ENCODE results near the gene ADARB2.
A peak's percentile ranks its signal among the peaks of the same experiment; 100 is the strongest.

The ADARB2 gene

GRCh38 chr10:1595726-1596125, 141.6 kb downstream of the ADARB2 start (continued):
- TF ChIP-seq ZNF354C (tag by site-specific recombination; IDR thresholded peaks at IDR 0.05; ENCODE audit: borderline replicate concordance, low read depth) (no peak), HOXC10 (CRISPR knock-in tag; IDR thresholded peaks at IDR 0.05) (no peak), ZXDB (tag by site-specific recombination; IDR thresholded peaks at IDR 0.05) (no peak), ZNF292 (tag by site-specific recombination; IDR thresholded peaks at IDR 0.05; ENCODE audit: borderline replicate concordance, low read depth) (no peak)

DNA sequence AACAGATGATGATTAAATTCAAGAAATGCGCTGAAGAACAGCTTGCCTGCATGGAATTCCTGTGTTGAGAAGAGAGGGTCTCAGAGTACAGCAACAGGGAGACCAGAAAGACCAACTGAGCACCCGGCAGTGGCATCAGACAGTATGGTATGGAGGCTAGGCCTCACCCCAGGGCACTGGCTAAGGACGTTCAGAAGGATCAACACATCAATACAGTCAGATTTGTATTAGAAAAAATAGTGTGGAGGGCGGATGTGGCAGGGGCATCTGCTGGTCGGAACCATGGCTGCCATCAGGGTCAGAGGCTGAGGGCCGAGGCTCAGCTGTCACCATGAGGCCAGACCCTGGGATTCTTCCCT, 142.1 kb downstream of the ADARB2 start:
- Histone ChIP-seq H3K4me1 (ENCODE audit: control insufficient read depth, insufficient read depth, low read length) (no peaks in the 10 kb centered on the region), H3K9me3 (ENCODE audit: control insufficient read depth, insufficient read depth, low read depth, low read length) (no peaks in the 10 kb centered on the region), H3K27ac (ENCODE audit: extremely low read depth, low read depth, low read length) (no peak overlapping the region), H3K4me3 (ENCODE audit: low read depth, low read length) (no peak overlapping the region), H3K36me3 (ENCODE audit: control insufficient read depth in 2 of 2, insufficient read depth in 1 of 2, low read length in 2 of 2) (no peaks in the 10 kb centered on the region)
- CTCF ChIA-PET, result no interaction called here
- POLR2A ChIA-PET, result no interaction called here
- no peak for TF ChIP-seq ZNF112 (tag by site-specific recombination; IDR thresholded peaks at IDR 0.05)
- no peak for TF ChIP-seq ZNF654 (tag by site-specific recombination; IDR thresholded peaks at IDR 0.05; ENCODE audit: low read depth)
- no peak for TF ChIP-seq ZNF585B (tag by site-specific recombination; IDR thresholded peaks at IDR 0.05)

- Histone ChIP-seq H3K36me3 (ENCODE audit: control insufficient read depth in 2 of 2, insufficient read depth in 1 of 2, low read length in 2 of 2) (no peaks in the 10 kb centered on the region), H3K9me3 (ENCODE audit: control insufficient read depth, insufficient read depth, low read depth, low read length) (no peaks in the 10 kb centered on the region), H3K27ac (ENCODE audit: extremely low read depth, low read depth, low read length) (no peak overlapping the region), H3K4me3 (ENCODE audit: low read depth, low read length) (no peak overlapping the region), H3K4me1 (ENCODE audit: control insufficient read depth, insufficient read depth, low read length) (no peaks in the 10 kb centered on the region)
- CTCF ChIA-PET, result no interaction called here
- TF ChIP-seq ZFHX2 (tag by site-specific recombination; conservative IDR thresholded peaks at IDR 0.05) (peak; percentile 81), OVOL3 (tag by site-specific recombination; IDR thresholded peaks at IDR 0.05) (no peak), EGR2 (tag by site-specific recombination; IDR thresholded peaks at IDR 0.05; ENCODE audit: low read depth) (peak; percentile 77)
- POLR2A ChIA-PET, result no interaction called here
Measured at GRCh38 chr10:1594372-1595241, 142.7 kb downstream of the ADARB2 start.

DNA sequence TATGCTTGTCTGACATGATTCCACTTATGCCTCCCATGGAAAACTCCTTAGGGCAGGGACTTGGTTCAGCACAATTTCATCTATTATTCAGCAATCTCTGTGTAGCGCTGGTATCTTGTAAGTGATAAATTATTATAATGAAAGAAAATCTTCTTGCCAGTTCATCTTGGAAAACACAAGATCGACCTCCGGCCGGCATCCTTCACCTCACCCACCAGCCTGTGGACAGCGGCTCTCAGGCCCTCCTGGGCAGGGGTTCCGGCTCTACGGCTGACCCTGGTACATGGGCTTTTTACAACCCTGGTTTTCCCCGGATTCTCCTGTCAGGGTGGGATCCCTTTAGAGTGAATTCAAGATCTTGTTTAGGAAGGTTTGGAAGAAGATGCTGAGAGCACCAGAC, 145.6 kb downstream of the ADARB2 start:
- TF ChIP-seq ZNF23 (tag by site-specific recombination; IDR thresholded peaks at IDR 0.05; ENCODE audit: borderline replicate concordance), result no peak
- TF ChIP-seq ZNF433 (tag by site-specific recombination; IDR thresholded peaks at IDR 0.05; ENCODE audit: low read depth), result no peak
- TF ChIP-seq SETDB1 (IDR thresholded peaks at IDR 0.05; ENCODE audit: insufficient read length, low read length), result no peak
- TF ChIP-seq ZNF670 (tag by site-specific recombination; IDR thresholded peaks at IDR 0.05; ENCODE audit: low read depth), result no peak
- CTCF ChIA-PET, result no interaction called here
- no peaks in the 10 kb centered on the region for H3K4me1 ChIP-seq (ENCODE audit: control insufficient read depth, insufficient read depth, low read length)

GRCh38 chr10:1591045-1591444, 146.3 kb downstream of the ADARB2 start:
- no peaks in the 10 kb centered on the region for H3K4me1 ChIP-seq (ENCODE audit: control insufficient read depth, insufficient read depth, low read length)
- no peak overlapping the region for H3K4me3 ChIP-seq (ENCODE audit: low read depth, low read length)
- H3K36me3 ChIP-seq (ENCODE audit: control insufficient read depth in 2 of 2, insufficient read depth in 1 of 2, low read length in 2 of 2), result no peaks in the 10 kb centered on the region
- no peaks in the 10 kb centered on the region for H3K9me3 ChIP-seq (ENCODE audit: control insufficient read depth, insufficient read depth, low read depth, low read length)
- ChIA-PET CTCF (no interaction called here), POLR2A (no interaction called here)
- no peak overlapping the region for H3K27ac ChIP-seq (ENCODE audit: extremely low read depth, low read depth, low read length)
- TF ChIP-seq KLF10 (tag by site-specific recombination; IDR thresholded peaks at IDR 0.05) (no peak), HOXD13 (CRISPR knock-in tag; IDR thresholded peaks at IDR 0.05; ENCODE audit: borderline replicate concordance) (no peak), YY1 (tag by site-specific recombination; IDR thresholded peaks at IDR 0.05) (no peak), BCL11B (tag by site-specific recombination; IDR thresholded peaks at IDR 0.05; ENCODE audit: low read depth) (no peak), OVOL3 (tag by site-specific recombination; IDR thresholded peaks at IDR 0.05) (no peak), ZNF366 (tag by site-specific recombination; conservative IDR thresholded peaks at IDR 0.05) (no peak), ZNF76 (tag by site-specific recombination; IDR thresholded peaks at IDR 0.05; ENCODE audit: borderline replicate concordance, low read depth) (no peak), ZFP69B (tag by site-specific recombination; IDR thresholded peaks at IDR 0.05) (no peak), ZNF311 (tag by site-specific recombination; IDR thresholded peaks at IDR 0.05; ENCODE audit: borderline replicate concordance) (no peak), ZNF529 (tag by site-specific recombination; IDR thresholded peaks at IDR 0.05; ENCODE audit: insufficient replicate concordance) (no peak)
- TF ChIP-seq, protein P1, sequence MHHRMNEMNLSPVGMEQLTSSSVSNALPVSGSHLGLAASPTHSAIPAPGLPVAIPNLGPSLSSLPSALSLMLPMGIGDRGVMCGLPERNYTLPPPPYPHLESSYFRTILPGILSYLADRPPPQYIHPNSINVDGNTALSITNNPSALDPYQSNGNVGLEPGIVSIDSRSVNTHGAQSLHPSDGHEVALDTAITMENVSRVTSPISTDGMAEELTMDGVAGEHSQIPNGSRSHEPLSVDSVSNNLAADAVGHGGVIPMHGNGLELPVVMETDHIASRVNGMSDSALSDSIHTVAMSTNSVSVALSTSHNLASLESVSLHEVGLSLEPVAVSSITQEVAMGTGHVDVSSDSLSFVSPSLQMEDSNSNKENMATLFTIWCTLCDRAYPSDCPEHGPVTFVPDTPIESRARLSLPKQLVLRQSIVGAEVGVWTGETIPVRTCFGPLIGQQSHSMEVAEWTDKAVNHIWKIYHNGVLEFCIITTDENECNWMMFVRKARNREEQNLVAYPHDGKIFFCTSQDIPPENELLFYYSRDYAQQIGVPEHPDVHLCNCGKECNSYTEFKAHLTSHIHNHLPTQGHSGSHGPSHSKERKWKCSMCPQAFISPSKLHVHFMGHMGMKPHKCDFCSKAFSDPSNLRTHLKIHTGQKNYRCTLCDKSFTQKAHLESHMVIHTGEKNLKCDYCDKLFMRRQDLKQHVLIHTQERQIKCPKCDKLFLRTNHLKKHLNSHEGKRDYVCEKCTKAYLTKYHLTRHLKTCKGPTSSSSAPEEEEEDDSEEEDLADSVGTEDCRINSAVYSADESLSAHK (tag by site-specific recombination; IDR thresholded peaks at IDR 0.05), result no peak
- TF ChIP-seq, protein P2, sequence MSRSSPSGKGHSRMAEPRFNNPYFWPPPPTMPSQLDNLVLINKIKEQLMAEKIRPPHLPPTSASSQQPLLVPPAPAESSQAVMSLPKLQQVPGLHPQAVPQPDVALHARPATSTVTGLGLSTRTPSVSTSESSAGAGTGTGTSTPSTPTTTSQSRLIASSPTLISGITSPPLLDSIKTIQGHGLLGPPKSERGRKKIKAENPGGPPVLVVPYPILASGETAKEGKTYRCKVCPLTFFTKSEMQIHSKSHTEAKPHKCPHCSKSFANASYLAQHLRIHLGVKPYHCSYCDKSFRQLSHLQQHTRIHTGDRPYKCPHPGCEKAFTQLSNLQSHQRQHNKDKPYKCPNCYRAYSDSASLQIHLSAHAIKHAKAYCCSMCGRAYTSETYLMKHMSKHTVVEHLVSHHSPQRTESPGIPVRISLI (tag by site-specific recombination; IDR thresholded peaks at IDR 0.05), result no peak

More for the DNA sequence above, 145.6 kb downstream of the ADARB2 start:
- POLR2A ChIA-PET, result no interaction called here
- H3K4me3 ChIP-seq (ENCODE audit: low read depth, low read length), result no peak overlapping the region
- H3K9me3 ChIP-seq (ENCODE audit: control insufficient read depth, insufficient read depth, low read depth, low read length), result no peaks in the 10 kb centered on the region
- no peaks in the 10 kb centered on the region for H3K36me3 ChIP-seq (ENCODE audit: control insufficient read depth in 2 of 2, insufficient read depth in 1 of 2, low read length in 2 of 2)
- H3K27ac ChIP-seq (ENCODE audit: extremely low read depth, low read depth, low read length), result no peak overlapping the region
